Peyer's patch (tissue), 4 donors: ENCODE measurements around the gene OR2AT4.

Source experiments
- POLR2A ChIP-seq, 2 donors: fragments of 450-650 bp; IDR thresholded peaks; one replicate each; pipeline ENCODE4 v1.5.1; 2017; ENCODE audit warnings: antibody characterized with exemption in 2 of 2, mild to moderate bottlenecking in 2 of 2, moderate library complexity in 2 of 2
- TF ChIP-seq, protein P1 (sequence below), 6 experiments: fragments of 450-650 bp in 4 of 6; fragments of 200-600 bp in 2 of 6; sonication (generic) in 1 of 6; IDR thresholded peaks; one replicate each; pipeline ENCODE4 v1.5.1; 2017 to 2019; ENCODE audit warnings: antibody characterized with exemption in 6 of 6, mild to moderate bottlenecking in 3 of 6, moderate library complexity in 1 of 6

DNA sequence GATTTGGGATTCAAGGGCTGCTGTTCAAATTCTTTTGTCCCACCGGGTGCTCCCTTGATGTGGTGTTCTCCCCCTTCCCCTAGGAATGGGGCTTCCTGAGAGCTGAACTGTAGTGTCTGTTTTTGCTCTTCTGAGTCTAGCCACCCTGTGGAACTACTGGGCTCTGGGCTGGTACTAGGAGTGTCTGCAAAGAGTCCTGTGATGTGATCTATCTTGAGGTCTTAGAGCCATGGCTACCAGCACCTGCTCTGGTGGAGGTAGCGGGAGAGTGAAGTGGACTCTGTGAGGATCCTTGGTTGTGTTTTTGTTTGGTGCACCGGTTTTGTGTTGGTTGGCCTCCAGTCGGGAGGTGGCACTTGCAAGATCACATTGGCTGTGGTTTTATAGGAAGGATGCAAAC is 46.2 kb downstream of the OR2AT4 start:
- TF ChIP-seq, protein P1, sequence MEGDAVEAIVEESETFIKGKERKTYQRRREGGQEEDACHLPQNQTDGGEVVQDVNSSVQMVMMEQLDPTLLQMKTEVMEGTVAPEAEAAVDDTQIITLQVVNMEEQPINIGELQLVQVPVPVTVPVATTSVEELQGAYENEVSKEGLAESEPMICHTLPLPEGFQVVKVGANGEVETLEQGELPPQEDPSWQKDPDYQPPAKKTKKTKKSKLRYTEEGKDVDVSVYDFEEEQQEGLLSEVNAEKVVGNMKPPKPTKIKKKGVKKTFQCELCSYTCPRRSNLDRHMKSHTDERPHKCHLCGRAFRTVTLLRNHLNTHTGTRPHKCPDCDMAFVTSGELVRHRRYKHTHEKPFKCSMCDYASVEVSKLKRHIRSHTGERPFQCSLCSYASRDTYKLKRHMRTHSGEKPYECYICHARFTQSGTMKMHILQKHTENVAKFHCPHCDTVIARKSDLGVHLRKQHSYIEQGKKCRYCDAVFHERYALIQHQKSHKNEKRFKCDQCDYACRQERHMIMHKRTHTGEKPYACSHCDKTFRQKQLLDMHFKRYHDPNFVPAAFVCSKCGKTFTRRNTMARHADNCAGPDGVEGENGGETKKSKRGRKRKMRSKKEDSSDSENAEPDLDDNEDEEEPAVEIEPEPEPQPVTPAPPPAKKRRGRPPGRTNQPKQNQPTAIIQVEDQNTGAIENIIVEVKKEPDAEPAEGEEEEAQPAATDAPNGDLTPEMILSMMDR (IDR thresholded peaks at IDR 0.05), result no peak
- TF ChIP-seq POLR2A (IDR thresholded peaks at IDR 0.05), result no peak
